ENCODE data around the gene HRAS. TPM values are rescaled to one million over a fixed set of nuclear protein-coding genes. Genes with fewer than 3 reads are reported as not detected.

Gene HRAS
- total RNA-seq (2021) (47.2 and 47.5 TPM in 2 replicates), Bru-seq, nascent RNA (percentile 50 among the genes with signal in this experiment), BruChase-seq, experiment 1, labeled RNA remaining after a 2-hour chase (percentile 55 among the genes with signal in this experiment), BruChase-seq, experiment 2, labeled RNA remaining after a 6-hour chase (percentile 78 among the genes with signal in this experiment)
- long read RNA-seq, transcript HRAS-201 (6 exons, 894 nt): major isoform, 12 of 38 reads
- long read RNA-seq, transcript HRAS-211 (7 exons, 1,114 nt): minor isoform, 6 of 38 reads
- long read RNA-seq, transcript HRAS-204 (6 exons, 1,233 nt): minor isoform, 5 of 38 reads
- long read RNA-seq, partial matches to known transcripts: 5 of 38 reads
- long read RNA-seq, other reads (novel, unspliced or antisense): 6 of 38 reads

DNA sequence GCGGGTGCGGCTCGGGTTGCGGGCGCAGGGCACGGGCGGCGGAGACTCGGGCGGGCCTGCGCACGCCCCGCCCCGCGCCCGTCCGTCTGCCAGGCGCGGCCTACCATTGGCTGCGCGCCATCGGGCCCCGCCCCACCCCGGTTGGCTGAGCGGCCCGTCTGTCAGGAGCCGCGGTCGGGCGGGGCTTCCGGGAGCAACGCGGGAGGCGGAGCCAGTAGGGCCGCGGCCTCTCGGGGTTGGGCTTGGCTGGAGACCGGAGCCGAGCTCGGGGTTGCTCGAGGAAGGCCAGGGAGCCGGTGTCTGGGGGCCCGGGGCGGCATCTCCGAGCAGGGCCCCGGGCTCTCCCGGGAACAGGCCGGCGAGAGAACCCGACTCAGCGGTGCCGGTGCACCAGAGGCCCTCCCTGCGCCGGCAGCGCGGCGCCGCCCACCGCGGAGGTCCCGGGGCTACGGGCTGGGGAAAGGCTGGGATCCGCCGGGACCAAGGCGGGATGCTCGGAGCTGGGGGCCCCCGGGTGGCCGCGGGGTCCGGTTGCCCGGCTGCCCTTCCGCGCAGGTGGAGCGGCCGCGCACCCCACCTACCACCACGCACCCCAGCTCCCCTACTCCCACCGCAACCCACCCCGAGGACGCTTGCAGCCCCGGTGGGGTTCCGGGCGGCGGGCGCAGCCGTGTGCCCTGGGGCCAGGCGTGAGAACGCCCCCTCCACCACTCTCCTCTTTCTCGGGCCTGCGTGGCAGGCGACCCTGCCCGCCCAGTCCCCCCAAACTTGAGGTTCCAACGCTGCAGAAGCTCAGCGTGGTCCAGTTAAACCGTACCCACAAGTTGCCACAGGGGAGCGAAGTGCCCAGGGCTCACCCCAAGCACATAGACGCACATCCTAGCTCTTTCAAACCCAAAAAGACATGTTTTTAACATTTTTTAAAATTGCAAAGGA lies at the start of gene HRAS:
Gene HRAS (minus strand): TSS at position 58 of the 936 bp plus-strand sequence.
- H4K20me1 ChIP-seq (ENCODE audit: insufficient read depth): no peaks in the 10 kb centered on the region
- no peaks in the 10 kb centered on the region for H3K4me1 ChIP-seq (replicated peaks; ENCODE audit: insufficient read depth)
- peak within 1 kb of the TSS; percentile 76 for H3K27ac ChIP-seq
- no peaks in the 10 kb centered on the region for H3K27me3 ChIP-seq (ENCODE audit: insufficient read depth, low read depth)
- BruUV-seq (replicated peaks): TSS peak; percentile 53
- H3K79me2 ChIP-seq (ENCODE audit: low read depth): 0 out of 2 replicates have a peak, but pooled peaks cover 3% of the 10 kb centered on the region
- DNase-seq: peak; percentile 74 to 95
- ChIA-PET POLR2A (ENCODE audit: unreplicated experiment) (interaction anchor here (0.6 to 0.7 kb wide), 2 partner anchors 30 kb away, joined by 4 read pairs; no protein-coding TSS in a partner anchor), CTCF (no interaction called here)
- peak within 1 kb of the TSS; percentile 92 for H2AFZ ChIP-seq
- H3K9me2 ChIP-seq (ENCODE audit: insufficient read depth): no peaks in the 10 kb centered on the region
- TF ChIP-seq, protein P1, sequence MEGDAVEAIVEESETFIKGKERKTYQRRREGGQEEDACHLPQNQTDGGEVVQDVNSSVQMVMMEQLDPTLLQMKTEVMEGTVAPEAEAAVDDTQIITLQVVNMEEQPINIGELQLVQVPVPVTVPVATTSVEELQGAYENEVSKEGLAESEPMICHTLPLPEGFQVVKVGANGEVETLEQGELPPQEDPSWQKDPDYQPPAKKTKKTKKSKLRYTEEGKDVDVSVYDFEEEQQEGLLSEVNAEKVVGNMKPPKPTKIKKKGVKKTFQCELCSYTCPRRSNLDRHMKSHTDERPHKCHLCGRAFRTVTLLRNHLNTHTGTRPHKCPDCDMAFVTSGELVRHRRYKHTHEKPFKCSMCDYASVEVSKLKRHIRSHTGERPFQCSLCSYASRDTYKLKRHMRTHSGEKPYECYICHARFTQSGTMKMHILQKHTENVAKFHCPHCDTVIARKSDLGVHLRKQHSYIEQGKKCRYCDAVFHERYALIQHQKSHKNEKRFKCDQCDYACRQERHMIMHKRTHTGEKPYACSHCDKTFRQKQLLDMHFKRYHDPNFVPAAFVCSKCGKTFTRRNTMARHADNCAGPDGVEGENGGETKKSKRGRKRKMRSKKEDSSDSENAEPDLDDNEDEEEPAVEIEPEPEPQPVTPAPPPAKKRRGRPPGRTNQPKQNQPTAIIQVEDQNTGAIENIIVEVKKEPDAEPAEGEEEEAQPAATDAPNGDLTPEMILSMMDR (conservative IDR thresholded peaks at IDR 0.05): no peak
- no peak for TF ChIP-seq EZH2 (IDR thresholded peaks at IDR 0.05; ENCODE audit: low read depth)
- intact Hi-C loops (cut with micrococcal nuclease; ENCODE audit: unreplicated experiment): loop anchor here (2.0 kb wide), 1 partner anchor 29 kb away; the partner anchor contains the start of gene RNH1
- no peaks in the 10 kb centered on the region for H3K9me3 ChIP-seq (ENCODE audit: insufficient read depth, low read depth)
- H3K36me3 ChIP-seq (ENCODE audit: low read depth): no peaks in the 10 kb centered on the region
- H3K4me2 ChIP-seq: peak within 1 kb of the TSS; percentile 85
- H3F3A ChIP-seq (ENCODE audit: insufficient read depth, low read depth): peaks cover 8% of the 10 kb centered on the region
- peak within 1 kb of the TSS; percentile 89 for H3K4me3 ChIP-seq

- no peak overlapping the region for H3K4me2 ChIP-seq
Observed at GRCh38 chr11:584287-584686, 48.9 kb upstream of the HRAS start.

DNA sequence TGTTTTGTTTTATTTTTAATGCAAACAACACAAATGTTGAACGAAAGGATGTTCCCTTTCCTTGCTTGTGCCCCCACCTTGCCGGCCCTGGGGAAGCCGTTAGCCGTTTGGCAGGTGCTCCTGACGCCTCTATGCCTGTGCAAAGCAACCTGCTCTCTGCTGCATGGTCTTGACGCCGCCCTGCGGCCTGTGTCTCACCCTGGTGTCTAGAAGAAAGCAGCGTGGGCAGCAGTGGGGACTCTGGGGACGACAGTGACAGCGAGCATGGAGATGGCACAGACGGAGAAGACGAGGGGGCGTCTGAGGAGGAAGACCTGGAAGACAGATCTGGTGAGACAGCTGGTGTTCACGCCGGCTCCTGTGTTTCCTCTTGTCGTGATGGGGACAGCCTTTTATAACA lies 46.4 kb upstream of the HRAS start:
- Histone ChIP-seq H4K20me1 (ENCODE audit: insufficient read depth) (peaks cover 47% of the 10 kb centered on the region), H3K79me2 (ENCODE audit: low read depth) (peaks cover 52% of the 10 kb centered on the region), H3K27ac (no peak overlapping the region), H2AFZ (no peak overlapping the region), H3K4me1 (replicated peaks; ENCODE audit: insufficient read depth) (peaks cover 16% of the 10 kb centered on the region), H3K9me3 (ENCODE audit: insufficient read depth, low read depth) (no peaks in the 10 kb centered on the region), H3K9me2 (ENCODE audit: insufficient read depth) (no peaks in the 10 kb centered on the region), H3K4me3 (no peak overlapping the region), H3F3A (ENCODE audit: insufficient read depth, low read depth) (no peaks in the 10 kb centered on the region), H3K27me3 (ENCODE audit: insufficient read depth, low read depth) (no peaks in the 10 kb centered on the region), H3K36me3 (ENCODE audit: low read depth) (no peaks in the 10 kb centered on the region; the same call in 1 of the 2 replicates), H3K4me2 (no peak overlapping the region)
- ChIA-PET POLR2A (ENCODE audit: unreplicated experiment) (no interaction called here), CTCF (no interaction called here)
- no peak for DNase-seq
- intact Hi-C loops (cut with micrococcal nuclease; ENCODE audit: unreplicated experiment): no loop called here
- TF ChIP-seq, protein P1 (conservative IDR thresholded peaks at IDR 0.05): no peak
- no peak for TF ChIP-seq EZH2 (IDR thresholded peaks at IDR 0.05; ENCODE audit: low read depth)
- BruUV-seq (replicated peaks): no TSS peak

More at GRCh38 chr11:584287-584686, 48.9 kb upstream of the HRAS start:
- no peak for DNase-seq
- Histone ChIP-seq H3K9me2 (ENCODE audit: insufficient read depth) (no peaks in the 10 kb centered on the region), H3K4me1 (replicated peaks; ENCODE audit: insufficient read depth) (no peaks in the 10 kb centered on the region), H3K4me3 (no peak overlapping the region), H4K20me1 (ENCODE audit: insufficient read depth) (peaks cover 24% of the 10 kb centered on the region), H3K27me3 (ENCODE audit: insufficient read depth, low read depth) (no peaks in the 10 kb centered on the region), H3K9me3 (ENCODE audit: insufficient read depth, low read depth) (no peaks in the 10 kb centered on the region), H3K36me3 (ENCODE audit: low read depth) (no peaks in the 10 kb centered on the region), H3K27ac (no peak overlapping the region), H2AFZ (no peak overlapping the region), H3F3A (ENCODE audit: insufficient read depth, low read depth) (no peaks in the 10 kb centered on the region; the same call in 1 of the 2 replicates), H3K79me2 (ENCODE audit: low read depth) (peaks cover 27% of the 10 kb centered on the region)
- intact Hi-C loops (cut with micrococcal nuclease; ENCODE audit: unreplicated experiment): no loop called here
- ChIA-PET POLR2A (ENCODE audit: unreplicated experiment) (no interaction called here), CTCF (no interaction called here)
- TF ChIP-seq, protein P1 (conservative IDR thresholded peaks at IDR 0.05): no peak
- no peak for TF ChIP-seq EZH2 (IDR thresholded peaks at IDR 0.05; ENCODE audit: low read depth)
- BruUV-seq (replicated peaks): no TSS peak
